ENCODE results near the gene CRTC1.

The CRTC1 gene

GRCh38 chr19:18785179-18786124 is 102.0 kb downstream of the CRTC1 start:
- peak; percentile 98 for DNase-seq (ENCODE audit: low spot score)

DNA sequence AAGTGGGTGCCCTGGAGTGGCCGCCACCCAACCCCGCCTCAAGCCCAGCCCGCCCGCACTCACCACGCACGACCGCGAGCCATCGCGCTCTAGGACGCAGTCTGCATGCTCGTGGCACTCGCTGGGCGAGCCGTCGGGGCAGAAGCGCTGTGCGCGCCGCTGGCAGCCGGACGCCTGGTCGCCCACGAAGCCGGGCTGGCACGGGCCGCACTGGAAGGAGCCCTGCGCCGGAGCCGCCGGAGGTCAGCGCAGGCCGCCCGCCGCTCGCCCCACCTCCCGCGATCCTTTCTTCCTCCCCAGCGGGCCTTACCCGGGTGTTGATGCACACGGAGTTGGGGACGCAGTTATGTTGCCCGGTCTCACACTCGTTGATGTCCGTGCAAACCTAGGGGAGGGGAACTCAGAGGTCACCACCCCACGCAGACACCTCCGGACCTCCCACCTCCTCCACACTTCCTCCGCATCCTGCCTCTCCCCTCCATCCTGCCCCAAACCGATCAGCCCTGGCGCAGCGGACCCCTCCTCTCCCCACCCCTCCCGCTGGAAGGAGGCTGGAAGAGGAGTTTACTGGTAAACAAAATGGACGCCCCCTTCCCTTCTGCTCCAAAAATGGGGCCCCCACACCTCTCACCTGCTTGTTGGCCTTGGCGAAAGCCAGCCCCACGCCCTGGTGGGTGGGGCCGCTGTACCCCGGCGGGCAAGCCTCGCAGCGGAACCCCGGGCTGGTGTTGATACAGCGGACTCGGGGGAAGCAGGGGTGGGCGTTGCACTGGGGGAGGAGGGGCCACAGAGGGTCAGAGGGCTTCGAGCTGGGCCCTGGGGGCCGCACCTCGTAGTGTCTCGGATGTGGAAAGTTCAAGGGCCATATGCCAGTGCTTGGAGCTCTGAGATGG is 105.3 kb downstream of the CRTC1 start:
- DNase-seq (ENCODE audit: low spot score), result no peak

- DNase-seq (ENCODE audit: low spot score), result no peak
These were observed 106.0 kb downstream of the CRTC1 start for GRCh38 chr19:18789422-18789869.

- no peak for DNase-seq (ENCODE audit: low spot score)
These were observed 106.5 kb downstream of the CRTC1 start for GRCh38 chr19:18789883-18790565.

DNA sequence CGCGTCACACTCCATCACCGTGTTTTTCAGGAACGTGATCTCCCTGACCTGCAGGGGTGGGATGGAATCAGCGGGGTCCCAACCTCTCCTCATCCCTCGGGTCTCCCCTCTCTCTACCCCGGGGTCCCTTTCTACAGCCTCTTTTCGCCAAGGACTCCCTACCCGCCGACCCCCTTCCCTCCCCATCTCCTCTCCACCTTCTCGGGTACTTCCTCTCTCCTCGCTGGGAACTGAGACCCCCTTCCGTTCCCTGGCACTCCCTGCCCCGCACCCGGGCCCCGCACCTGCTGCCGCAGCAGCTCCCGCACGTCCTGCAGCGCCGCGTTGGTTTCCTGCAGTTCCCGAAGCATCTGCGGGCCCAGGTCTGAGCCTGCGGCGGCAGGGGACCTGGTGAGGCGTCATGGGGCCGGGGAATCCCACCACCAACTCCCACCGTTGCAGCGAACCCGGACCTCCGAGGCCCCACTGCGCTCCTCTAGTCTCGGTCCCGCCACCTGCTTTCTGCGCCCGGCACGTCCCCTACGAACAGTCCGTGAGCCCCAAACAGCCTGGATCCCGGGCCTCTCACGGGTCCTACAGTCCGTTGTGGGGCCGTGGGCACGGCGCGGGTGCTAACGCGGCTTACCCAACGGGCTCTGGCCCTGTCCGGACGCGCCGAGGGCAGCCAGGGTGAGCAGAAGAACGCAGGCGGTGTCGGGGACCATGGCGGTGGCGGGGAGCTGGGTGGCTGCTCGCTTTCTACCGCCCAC is 107.3 kb downstream of the CRTC1 start, which contains the start of gene COMP:
Gene COMP (minus strand): TSS at position 740 of the 749 bp plus-strand sequence. CDS start 36 bp downstream, at position 704.
- DNase-seq (ENCODE audit: low spot score), result no peak

DNA sequence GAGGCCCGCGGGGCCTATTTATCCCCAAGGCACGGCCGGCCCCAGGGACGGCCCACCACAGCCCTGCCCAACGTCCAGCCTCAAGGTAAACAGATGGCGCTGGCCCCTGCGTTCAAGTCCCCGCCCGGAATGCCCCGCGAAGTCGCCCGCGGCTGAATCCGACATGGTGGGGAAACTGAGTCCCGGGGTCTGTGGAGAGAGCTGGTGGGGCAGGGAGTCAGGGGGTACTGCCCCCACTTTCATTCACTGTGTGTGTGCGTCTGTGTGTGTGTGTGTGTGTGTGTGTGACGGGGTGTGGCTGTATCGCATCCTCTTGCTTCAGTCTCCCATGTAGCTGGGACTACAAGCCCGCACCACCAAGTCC is 107.8 kb downstream of the CRTC1 start:
- no peak for DNase-seq (ENCODE audit: low spot score)

DNA sequence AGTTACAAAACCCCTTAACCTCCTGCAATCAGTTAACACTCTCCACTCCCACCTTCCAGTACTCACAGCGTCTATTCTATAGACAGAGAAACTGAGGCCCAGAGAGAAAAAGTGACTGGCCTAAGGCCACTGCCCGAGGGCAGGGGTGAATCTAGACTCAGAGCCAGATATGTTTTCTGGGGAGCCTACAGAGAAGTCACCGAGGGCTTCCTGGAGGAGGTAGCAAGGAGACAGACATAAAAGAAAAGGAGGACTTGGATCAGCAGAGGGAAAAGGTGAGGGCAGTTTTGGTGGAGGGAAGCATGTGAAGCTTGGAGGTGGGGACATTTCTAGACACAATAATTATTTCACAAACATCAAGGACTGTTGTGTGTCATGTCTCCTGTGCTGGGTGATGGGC is 109.2 kb downstream of the CRTC1 start:
- DNase-seq (ENCODE audit: low spot score), result no peak

GRCh38 chr19:18793144-18794028 is 109.9 kb downstream of the CRTC1 start:
- DNase-seq (ENCODE audit: low spot score), result no peak

DNA sequence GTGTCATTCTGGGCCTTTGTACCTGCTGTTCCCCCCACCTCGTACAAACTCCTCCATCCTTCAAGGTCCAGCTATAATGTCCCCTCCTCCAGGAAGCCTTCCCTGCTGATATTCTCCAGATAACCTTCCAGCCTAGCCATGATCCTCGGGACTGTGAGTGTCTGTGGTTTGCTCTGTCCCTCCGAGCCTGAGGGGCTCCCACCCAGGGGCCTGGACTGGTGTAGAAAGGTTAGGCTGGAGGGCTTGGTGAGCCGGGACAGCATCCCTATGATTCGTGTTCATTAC is 110.5 kb downstream of the CRTC1 start:
- no peak for DNase-seq (ENCODE audit: low spot score)

- DNase-seq (ENCODE audit: low spot score), result no peak
These were observed 111.2 kb downstream of the CRTC1 start for GRCh38 chr19:18794692-18795091.

- no peak for DNase-seq (ENCODE audit: low spot score)
These were observed 112.1 kb downstream of the CRTC1 start for GRCh38 chr19:18795540-18795939.

DNA sequence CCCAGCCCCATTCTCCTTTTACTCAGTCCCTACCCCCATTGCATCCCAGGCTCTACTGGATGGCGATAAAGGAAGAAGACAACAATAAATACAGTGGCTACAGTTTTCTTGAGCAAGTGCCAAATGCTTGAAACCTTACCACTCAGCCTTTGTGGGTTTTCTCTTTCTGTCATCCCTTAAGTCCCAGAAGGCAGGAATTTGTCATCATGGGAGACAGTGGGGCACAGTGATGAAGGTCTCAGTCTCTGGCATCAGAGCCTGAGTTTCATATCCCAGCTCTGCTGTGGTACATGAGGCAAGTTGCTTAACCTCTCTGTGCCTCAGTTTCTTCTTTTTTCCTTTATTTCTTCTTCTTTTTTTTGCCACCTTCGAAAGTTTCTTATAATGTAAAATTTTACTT is 112.8 kb downstream of the CRTC1 start:
- no peak for DNase-seq (ENCODE audit: low spot score)

DNA sequence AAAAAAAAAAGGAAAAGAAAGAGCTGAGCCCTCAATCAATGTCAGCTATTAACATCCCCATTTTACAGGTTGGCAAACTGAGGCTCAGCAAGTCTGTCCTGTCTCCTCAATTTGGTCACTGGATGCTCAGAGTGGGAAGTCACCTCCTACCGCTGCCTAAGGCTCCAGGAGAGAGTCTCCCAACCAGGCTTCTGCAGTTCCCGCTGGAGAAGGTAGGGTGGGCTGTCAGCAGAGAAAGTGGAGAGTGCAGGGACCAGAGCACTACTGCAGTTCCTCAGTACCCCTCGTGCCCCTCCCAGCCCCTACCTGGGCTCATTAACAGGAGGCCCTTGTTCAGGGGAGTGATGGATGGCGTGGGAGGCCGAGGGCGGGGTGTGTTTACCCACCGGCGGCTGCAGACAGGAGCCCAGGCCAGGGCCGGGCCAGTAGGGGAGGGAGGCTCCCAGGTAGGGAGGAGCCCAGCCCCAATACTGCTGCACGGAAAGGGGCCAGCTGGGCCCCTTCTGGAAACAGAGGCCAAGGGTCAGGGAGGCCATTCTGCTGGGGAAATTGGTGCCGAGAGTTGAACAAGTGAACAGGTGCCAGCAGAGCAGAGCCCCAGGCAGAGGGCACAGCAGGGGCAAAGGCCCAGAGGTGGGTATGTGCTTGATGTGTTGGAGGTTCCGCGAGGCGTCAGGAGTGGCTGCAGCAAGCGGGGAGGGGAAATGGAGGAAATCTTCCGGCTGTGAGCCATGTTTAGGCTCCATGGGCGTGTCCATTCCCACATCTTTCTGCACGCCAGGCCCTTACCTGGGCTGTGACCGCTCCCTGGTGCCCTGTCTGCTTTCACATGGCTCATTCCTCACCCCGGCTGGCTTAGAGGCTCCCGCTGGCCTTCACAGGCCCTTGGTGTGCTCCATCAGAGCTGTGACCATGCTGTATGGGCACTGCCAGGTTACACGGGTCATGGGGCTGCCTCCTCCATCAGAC is 115.2 kb downstream of the CRTC1 start:
- DNase-seq (ENCODE audit: low spot score), result no peak

DNA sequence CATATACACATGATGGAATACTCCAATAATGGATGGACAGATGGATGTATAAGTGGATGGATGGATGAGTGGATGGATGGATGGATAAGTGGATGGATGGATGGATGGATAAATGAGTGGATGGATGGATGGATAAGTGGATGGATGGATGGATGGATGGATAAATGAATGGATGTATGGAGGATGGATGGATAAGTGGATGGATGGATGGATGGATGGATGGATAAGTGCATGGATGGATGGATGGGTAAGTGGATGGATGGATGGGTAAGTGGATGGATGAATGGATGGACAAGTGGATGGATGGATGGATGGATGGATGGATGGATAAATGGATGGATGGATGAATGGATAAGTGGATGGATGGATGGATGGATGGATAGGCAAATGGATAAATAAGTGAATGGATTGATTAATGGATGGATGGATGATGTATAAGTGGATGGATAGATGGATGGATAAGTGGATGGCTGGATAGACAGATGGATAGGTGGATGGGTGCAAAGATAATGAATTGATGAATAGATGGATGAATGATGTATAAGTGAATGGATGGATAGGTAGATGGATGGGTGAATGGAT is 116.0 kb downstream of the CRTC1 start:
- DNase-seq (ENCODE audit: low spot score), result no peak

DNA sequence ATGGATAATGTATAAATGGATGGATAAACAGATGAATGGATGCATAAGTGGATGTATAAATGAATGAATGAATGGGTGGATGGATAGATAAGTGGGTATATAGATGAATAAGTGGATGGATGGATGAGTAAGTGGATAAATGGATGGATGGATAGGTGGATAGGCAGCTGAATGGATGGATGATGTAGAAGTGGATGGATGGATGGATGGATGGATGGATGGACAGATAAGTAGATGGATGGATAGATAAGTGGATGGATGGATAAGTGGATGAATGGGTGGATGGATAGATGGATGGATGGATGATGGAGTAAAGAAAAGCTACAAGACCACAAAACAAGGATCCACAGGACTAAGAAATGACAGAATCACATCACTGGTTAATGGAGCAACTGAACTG is 116.6 kb downstream of the CRTC1 start:
- DNase-seq (ENCODE audit: low spot score), result no peak

- DNase-seq (ENCODE audit: low spot score), result no peak
These were observed 117.2 kb downstream of the CRTC1 start for GRCh38 chr19:18800636-18801035.

DNA sequence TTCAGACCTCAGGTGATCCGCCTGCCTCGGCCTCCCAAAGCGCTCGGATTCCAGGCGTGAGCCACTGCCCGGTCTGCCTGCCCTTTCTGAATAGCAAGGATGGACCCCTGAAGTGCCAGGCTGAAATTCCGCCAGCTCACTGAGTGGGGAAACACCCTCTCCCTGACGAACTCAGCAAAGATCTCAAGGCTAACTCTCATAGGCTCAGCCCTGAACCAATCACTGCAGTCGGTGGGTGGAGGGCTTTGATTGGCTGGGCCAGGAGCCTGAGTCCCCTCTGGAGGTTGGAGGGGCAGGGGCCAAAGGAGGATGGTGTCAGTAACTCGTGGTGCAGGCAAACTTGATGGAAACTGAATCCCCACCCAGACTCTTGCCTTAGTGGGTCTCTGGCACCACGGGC is 118.9 kb downstream of the CRTC1 start:
- no peak for DNase-seq (ENCODE audit: low spot score)

DNA sequence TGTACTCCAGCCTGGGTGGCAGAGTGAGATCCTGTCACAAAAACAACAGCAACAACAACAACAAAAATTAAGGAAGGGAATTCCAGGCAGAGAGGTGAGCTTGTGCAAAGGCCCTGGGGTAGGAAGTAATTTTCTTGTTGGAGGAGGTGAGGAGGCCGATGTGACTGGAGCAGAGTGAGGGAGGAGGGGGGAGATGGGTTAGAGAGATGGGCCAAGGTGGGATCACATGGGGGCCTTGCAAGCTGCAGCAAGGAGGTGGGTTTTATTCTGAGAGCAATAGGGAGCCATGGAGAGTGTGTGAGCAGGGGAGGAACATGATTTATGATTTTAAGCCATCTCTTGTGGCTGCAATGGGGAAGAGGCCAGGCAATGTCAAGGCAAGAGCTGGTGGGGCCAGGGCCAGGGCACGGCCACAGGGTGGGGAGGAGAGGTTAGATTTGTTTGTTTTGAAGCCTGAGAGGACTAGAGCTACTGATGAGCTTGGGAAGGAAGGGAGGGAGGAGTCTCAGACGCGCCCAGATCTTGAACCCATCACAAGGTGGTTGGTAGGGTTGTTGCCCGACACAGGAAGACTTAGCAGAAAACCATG is 120.2 kb downstream of the CRTC1 start:
- DNase-seq (ENCODE audit: low spot score), result no peak

- no peak for DNase-seq (ENCODE audit: low spot score)
These were observed 120.7 kb downstream of the CRTC1 start for GRCh38 chr19:18804139-18804601.
